ENCODE data around the gene CAGE1. TPM values are rescaled to one million over a fixed set of nuclear protein-coding genes. Genes with fewer than 3 reads are reported as not detected.

Gene CAGE1
- total and polyA plus RNA-seq, 8 donors: 0.09 TPM; not detected in 7

GRCh38 chr6:7309050-7309449, 80.5 kb downstream of the CAGE1 start:
- no peak for FAIRE-seq
- TF ChIP-seq CTCF (IDR thresholded peaks at IDR 0.05): no peak
- peaks cover 0 to 16% (median 12%) of the 10 kb centered on the region in 3 donors for H3K36me3 ChIP-seq
- no peaks in the 10 kb centered on the region for H3K9me3 ChIP-seq
- peaks cover 9 to 33% (median 21%) of the 10 kb centered on the region in 3 donors for H3K4me1 ChIP-seq
- H3K27me3 ChIP-seq: no peaks in the 10 kb centered on the region
- no peak overlapping the region for H3K4me3 ChIP-seq
- DNase-seq: no peak
- ATAC-seq: no peak
- no peak overlapping the region for H3K27ac ChIP-seq
- 61 to 89% methylated on average over 5 of the region's 5 CpGs for WGBS, 2 donors
- intact Hi-C loops (cut with DNase I): loop anchor here in 1 of 3 donors (10.0 kb wide), 1 partner anchor 296 kb away; no protein-coding TSS in a partner anchor

DNA sequence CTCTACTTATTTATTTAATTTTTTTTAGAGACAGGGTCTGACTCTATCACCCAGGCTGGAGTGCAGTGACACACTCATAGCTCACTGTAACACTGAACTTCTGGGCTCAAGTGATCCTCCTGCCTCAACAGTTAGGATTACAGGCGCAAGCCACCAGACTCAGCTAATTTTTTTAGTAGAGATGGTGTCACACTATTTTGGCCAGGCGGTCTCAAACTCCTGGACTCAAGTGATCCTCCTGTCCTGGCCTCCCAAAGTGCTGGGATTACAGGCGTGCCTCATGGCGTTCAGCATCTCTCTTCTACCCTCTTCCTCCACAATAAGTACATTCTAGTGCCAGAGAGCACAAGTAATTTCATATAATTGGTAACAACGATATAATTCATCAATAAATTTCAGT, 82.0 kb downstream of the CAGE1 start:
- no peak for DNase-seq
- H3K4me1 ChIP-seq: peaks cover 9 to 27% (median 21%) of the 10 kb centered on the region in 3 donors
- peaks cover 0 to 25% (median 19%) of the 10 kb centered on the region in 3 donors for H3K36me3 ChIP-seq
- no peak overlapping the region for H3K27ac ChIP-seq
- no peaks in the 10 kb centered on the region for H3K27me3 ChIP-seq
- no peak for TF ChIP-seq CTCF (IDR thresholded peaks at IDR 0.05)
- no peak for FAIRE-seq
- H3K9me3 ChIP-seq: no peaks in the 10 kb centered on the region
- WGBS, 2 donors: 91 to 92% methylated on average over 5 of the region's 5 CpGs
- intact Hi-C loops (cut with DNase I): loop anchor here in 1 of 3 donors (10.0 kb wide), 1 partner anchor 297 kb away; no protein-coding TSS in a partner anchor
- H3K4me3 ChIP-seq: no peak overlapping the region
- no peak for ATAC-seq

DNA sequence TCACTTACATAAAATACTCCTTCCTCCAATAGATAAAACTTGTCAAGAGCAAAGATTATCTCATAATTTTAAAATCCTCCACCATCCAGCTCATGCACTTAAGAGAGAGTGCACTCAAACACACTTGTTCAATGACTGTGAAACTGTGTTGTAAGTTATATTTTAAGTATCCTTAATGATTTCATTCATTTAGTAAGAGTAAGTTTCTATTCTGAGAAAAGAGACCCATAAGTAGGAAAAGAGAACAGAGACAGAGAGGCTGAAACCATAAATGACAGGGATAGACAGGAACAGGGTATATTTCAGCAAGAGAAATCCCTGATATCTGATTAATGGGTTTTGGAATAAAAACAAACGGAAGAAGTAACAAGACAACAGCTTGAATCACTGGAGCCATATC, 84.7 kb downstream of the CAGE1 start:
- no peaks in the 10 kb centered on the region for H3K27me3 ChIP-seq
- 45 to 47% methylated on average over 1 of the region's 1 CpG for WGBS, 2 donors
- ATAC-seq: no peak
- no peak for DNase-seq
- no peak for FAIRE-seq
- H3K9me3 ChIP-seq: no peaks in the 10 kb centered on the region
- H3K4me3 ChIP-seq: no peak overlapping the region
- H3K36me3 ChIP-seq: peaks cover 0 to 43% (median 37%) of the 10 kb centered on the region in 3 donors
- H3K27ac ChIP-seq: no peak overlapping the region
- H3K4me1 ChIP-seq: peaks cover 13 to 21% (median 14%) of the 10 kb centered on the region in 3 donors
- no peak for TF ChIP-seq CTCF (IDR thresholded peaks at IDR 0.05)
- intact Hi-C loops (cut with DNase I): loop anchor here in 1 of 3 donors (10.0 kb wide), 1 partner anchor 300 kb away; no protein-coding TSS in a partner anchor

DNA sequence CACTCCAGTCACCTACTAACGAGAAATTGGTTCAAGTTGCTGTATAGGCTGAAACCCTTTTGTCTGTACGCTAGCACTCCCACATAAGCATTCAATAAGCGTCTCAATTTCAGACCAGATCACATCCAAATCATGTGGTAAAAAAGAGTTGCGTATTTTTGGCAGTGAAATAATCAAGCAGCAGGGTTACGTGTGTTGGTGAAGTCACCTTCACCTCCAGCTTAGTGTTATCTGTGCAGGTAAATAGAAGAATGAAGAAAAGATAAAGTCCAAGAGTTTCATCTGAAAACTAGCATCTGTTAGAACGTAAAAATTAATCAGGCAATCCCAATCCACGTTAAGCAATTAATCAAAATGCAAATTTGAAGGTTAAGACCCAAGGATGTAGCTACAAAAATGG, 87.8 kb downstream of the CAGE1 start:
- H3K36me3 ChIP-seq: peaks cover 0 to 48% (median 31%) of the 10 kb centered on the region in 3 donors
- H3K4me1 ChIP-seq: peaks cover 0 to 7% (median 5%) of the 10 kb centered on the region in 3 donors
- ATAC-seq: peak; percentile 51 to 77 (median 63)
- no peak for TF ChIP-seq CTCF (IDR thresholded peaks at IDR 0.05)
- DNase-seq: no peak
- no peaks in the 10 kb centered on the region for H3K27me3 ChIP-seq
- no peaks in the 10 kb centered on the region for H3K9me3 ChIP-seq
- peak overlapping the region in 1 of 4 donors; percentile 26 for H3K27ac ChIP-seq
- intact Hi-C loops (cut with DNase I): loop anchor here in 1 of 3 donors (10.0 kb wide), 1 partner anchor 303 kb away; no protein-coding TSS in a partner anchor
- WGBS, 2 donors: 38 to 43% methylated on average over 7 of the region's 7 CpGs
- H3K4me3 ChIP-seq: no peak overlapping the region
- no peak for FAIRE-seq

- Histone ChIP-seq H3K27ac (no peak overlapping the region), H3K27me3 (no peaks in the 10 kb centered on the region), H3K36me3 (peaks cover 0 to 48% (median 31%) of the 10 kb centered on the region in 3 donors), H3K4me3 (no peak overlapping the region), H3K4me1 (peaks cover 0 to 7% (median 5%) of the 10 kb centered on the region in 3 donors), H3K9me3 (no peaks in the 10 kb centered on the region)
- WGBS, 2 donors: 59 to 64% methylated on average over 5 of the region's 5 CpGs
- FAIRE-seq: no peak
- TF ChIP-seq CTCF (IDR thresholded peaks at IDR 0.05): no peak
- no peak for DNase-seq
- intact Hi-C loops (cut with DNase I): loop anchor here in 1 of 3 donors (10.0 kb wide), 1 partner anchor 304 kb away; no protein-coding TSS in a partner anchor
- ATAC-seq: peak in 1 of 4 donors; percentile 20
These were observed 88.6 kb downstream of the CAGE1 start for GRCh38 chr6:7300926-7301325.

Data from pancreas (tissue), 10 donors.